ENCODE results near the gene RNF4.

DNA sequence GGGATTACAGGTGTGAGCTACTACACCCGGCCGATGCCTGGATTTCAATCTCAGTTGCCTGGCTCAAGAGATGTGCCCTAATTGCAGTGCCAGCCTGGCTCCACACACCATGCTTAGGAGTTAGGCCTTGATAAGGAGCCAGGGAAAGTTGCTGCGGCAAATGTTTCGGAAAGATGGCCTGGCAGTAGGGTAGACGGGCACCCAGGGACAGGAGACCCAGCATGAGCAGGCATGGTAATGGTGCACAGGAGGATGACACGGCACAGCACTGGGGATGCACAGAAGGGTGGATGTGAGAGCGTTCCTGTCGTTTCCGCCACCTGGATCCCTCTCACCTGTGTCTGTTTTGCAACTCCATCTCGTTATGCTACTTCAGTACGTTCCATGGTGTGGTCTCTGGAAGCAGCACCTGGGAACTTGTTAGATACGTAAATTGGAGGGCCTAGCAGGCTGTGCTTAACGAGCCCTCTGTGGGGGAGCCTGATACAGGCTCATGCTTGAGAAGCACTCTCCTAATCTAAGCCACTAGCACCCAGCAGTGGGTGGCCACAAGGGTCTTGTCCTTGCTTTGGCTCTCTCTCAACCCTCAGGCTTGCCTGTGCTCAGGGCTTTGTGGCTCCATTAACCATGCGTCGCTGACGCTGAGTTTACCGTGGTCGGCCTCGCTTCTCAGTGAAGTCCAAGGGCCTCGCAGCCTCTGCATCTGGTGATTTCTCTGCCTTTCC, 20.3 kb downstream of the RNF4 start:
- TF ChIP-seq, protein P1, sequence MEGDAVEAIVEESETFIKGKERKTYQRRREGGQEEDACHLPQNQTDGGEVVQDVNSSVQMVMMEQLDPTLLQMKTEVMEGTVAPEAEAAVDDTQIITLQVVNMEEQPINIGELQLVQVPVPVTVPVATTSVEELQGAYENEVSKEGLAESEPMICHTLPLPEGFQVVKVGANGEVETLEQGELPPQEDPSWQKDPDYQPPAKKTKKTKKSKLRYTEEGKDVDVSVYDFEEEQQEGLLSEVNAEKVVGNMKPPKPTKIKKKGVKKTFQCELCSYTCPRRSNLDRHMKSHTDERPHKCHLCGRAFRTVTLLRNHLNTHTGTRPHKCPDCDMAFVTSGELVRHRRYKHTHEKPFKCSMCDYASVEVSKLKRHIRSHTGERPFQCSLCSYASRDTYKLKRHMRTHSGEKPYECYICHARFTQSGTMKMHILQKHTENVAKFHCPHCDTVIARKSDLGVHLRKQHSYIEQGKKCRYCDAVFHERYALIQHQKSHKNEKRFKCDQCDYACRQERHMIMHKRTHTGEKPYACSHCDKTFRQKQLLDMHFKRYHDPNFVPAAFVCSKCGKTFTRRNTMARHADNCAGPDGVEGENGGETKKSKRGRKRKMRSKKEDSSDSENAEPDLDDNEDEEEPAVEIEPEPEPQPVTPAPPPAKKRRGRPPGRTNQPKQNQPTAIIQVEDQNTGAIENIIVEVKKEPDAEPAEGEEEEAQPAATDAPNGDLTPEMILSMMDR (IDR thresholded peaks at IDR 0.05), result no peak
- TF ChIP-seq POLR2A (IDR thresholded peaks at IDR 0.05), result no peak
